NCI-H146 treated with DMSO at 0.1 percent for 48 hours (cell line): ENCODE results near the gene KCNJ6.

Source experiments
- DNase-seq: peaks from one replicate; lab custom pipeline; 2025; ENCODE audit not compliant: unreplicated experiment; lab: John Stamatoyannopoulos, UW

KCNJ6 gene

GRCh38 chr21:37827913-37828312 lies 88.3 kb downstream of the KCNJ6 start:
- no peak for DNase-seq

- no peak for DNase-seq
Observed at GRCh38 chr21:37821786-37822450, 94.3 kb downstream of the KCNJ6 start.

GRCh38 chr21:37821092-37821491 lies 95.2 kb downstream of the KCNJ6 start:
- DNase-seq = no peak

GRCh38 chr21:37819372-37819771 lies 96.9 kb downstream of the KCNJ6 start:
- DNase-seq = no peak

GRCh38 chr21:37817242-37817641 lies 99.0 kb downstream of the KCNJ6 start:
- no peak for DNase-seq

GRCh38 chr21:37815893-37816292 lies 100.4 kb downstream of the KCNJ6 start:
- no peak for DNase-seq

GRCh38 chr21:37811711-37812110 lies 104.5 kb downstream of the KCNJ6 start:
- DNase-seq = no peak

- DNase-seq = no peak
Observed at GRCh38 chr21:37808261-37808660, 108.0 kb downstream of the KCNJ6 start.

GRCh38 chr21:37805266-37805665 lies 111.0 kb downstream of the KCNJ6 start:
- no peak for DNase-seq

GRCh38 chr21:37804001-37804400 lies 112.3 kb downstream of the KCNJ6 start:
- DNase-seq = no peak

- no peak for DNase-seq
Observed at GRCh38 chr21:37803101-37803651, 113.1 kb downstream of the KCNJ6 start.

GRCh38 chr21:37800456-37801061 lies 115.7 kb downstream of the KCNJ6 start:
- DNase-seq = no peak

GRCh38 chr21:37800057-37800455 lies 116.2 kb downstream of the KCNJ6 start:
- no peak for DNase-seq

GRCh38 chr21:37799211-37800056 lies 116.8 kb downstream of the KCNJ6 start:
- DNase-seq = no peak

- DNase-seq = no peak
Observed at GRCh38 chr21:37797403-37797802, 118.9 kb downstream of the KCNJ6 start.

GRCh38 chr21:37796011-37796410 lies 120.2 kb downstream of the KCNJ6 start:
- no peak for DNase-seq

- DNase-seq = no peak
Observed at GRCh38 chr21:37793660-37794059, 122.6 kb downstream of the KCNJ6 start.

GRCh38 chr21:37792046-37792445 lies 124.2 kb downstream of the KCNJ6 start:
- no peak for DNase-seq

- no peak for DNase-seq
Observed at GRCh38 chr21:37790905-37791304, 125.4 kb downstream of the KCNJ6 start.

- no peak for DNase-seq
Observed at GRCh38 chr21:37788503-37788902, 127.8 kb downstream of the KCNJ6 start.

GRCh38 chr21:37787456-37787855 lies 128.8 kb downstream of the KCNJ6 start:
- DNase-seq = no peak
